ENCODE results near the gene RECQL5.

DNA sequence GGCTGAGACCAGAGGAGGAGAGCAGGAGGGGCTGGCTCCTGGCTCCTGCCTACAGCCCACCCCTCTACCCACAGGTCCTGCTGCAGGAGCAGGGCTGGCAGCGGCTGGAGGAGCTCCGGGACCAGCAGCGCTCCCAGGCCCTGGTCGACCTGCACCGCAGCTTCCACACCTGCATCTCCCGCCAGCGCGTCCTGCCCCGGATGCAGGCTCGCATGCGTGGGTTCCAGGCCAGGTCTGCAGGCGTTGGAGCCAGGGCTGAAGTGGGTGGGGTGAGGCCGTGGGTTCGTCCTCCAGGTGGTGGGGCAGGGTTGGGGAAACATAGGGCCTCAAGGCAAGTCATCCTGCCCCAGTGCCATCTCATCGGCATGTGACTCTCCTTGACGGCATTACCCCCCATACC, 61.2 kb downstream of the RECQL5 start:
- TF ChIP-seq CTCF (IDR thresholded peaks at IDR 0.05; ENCODE audit: borderline replicate concordance, extremely low read depth, low read length, poor library complexity, severe bottlenecking) = no peak
- TF ChIP-seq EZH2 (IDR thresholded peaks at IDR 0.05; ENCODE audit: borderline replicate concordance, low read depth, low read length, severe bottlenecking) = no peak
